K562 (cell line): ENCODE measurements around the gene MRM2. TPM values are rescaled to one million over a fixed set of nuclear protein-coding genes. Genes with fewer than 3 reads are reported as not detected.

ENCODE experiments used
- CHAMP1 ChIP-seq: fragments of 450-650 bp; IDR thresholded peaks from 2 replicates; pipeline ENCODE4 v1.6.1; 2016; ENCODE audit warnings: mild to moderate bottlenecking
- CTCF ChIP-seq, 3 experiments: IDR thresholded peaks in 2 of 3; conservative IDR thresholded peaks in 1 of 3; 2 replicates each; pipeline ENCODE4 v1.5.1; 2011 to 2012; ENCODE audit warnings: low read length in 3 of 3, mild to moderate bottlenecking in 3 of 3, control low read depth in 2 of 3, improper control_type of control experiment in 1 of 3, inconsistent platforms in 1 of 3, low read depth in 1 of 3, mixed read lengths in 1 of 3, moderate library complexity in 1 of 3; ENCODE audit not compliant: insufficient read depth in 2 of 3
- ETS1 ChIP-seq: conservative IDR thresholded peaks from 2 replicates; pipeline ENCODE4 v1.6.1; 2011; ENCODE audit warnings: low read depth, mild to moderate bottlenecking, low read length; ENCODE audit not compliant: control insufficient read depth
- FOXO4 ChIP-seq: fragments of 450-650 bp; formaldehyde crosslinking; IDR thresholded peaks from 2 replicates; pipeline ENCODE4 v1.4.0; 2020; ENCODE audit warnings: mild to moderate bottlenecking, moderate library complexity
- JUND ChIP-seq, 2 experiments: IDR thresholded peaks; 2 replicates in 1 of 2; 3 replicates in 1 of 2; pipeline ENCODE4 v1.6.1; 2011; ENCODE audit warnings: borderline replicate concordance in 2 of 2, low read depth in 2 of 2, low read length in 2 of 2, improper control_type of control experiment in 1 of 2, missing biosample characterization in 1 of 2, missing genetic modification characterization in 1 of 2, missing genetic modification reagents in 1 of 2
- MBD2 ChIP-seq: sonication (generic); IDR thresholded peaks from 2 replicates; pipeline ENCODE4 v1.6.1; 2016; ENCODE audit warnings: low read depth, borderline replicate concordance
- NFIC ChIP-seq: fragments of 450-650 bp; IDR thresholded peaks from 2 replicates; pipeline ENCODE4 v1.6.1; 2017; ENCODE audit warnings: mild to moderate bottlenecking, inconsistent platforms
- NFXL1 ChIP-seq: fragments of 450-650 bp; formaldehyde crosslinking; IDR thresholded peaks from 2 replicates; pipeline ENCODE4 v1.4.0; 2021; ENCODE audit warnings: mild to moderate bottlenecking
- NR2C1 ChIP-seq, 2 experiments: fragments of 450-650 bp; IDR thresholded peaks; 2 replicates each; pipeline ENCODE4 v1.6.1; 2017; ENCODE audit warnings: mild to moderate bottlenecking in 2 of 2, antibody characterized with exemption in 1 of 2, inconsistent platforms in 1 of 2, missing compliant biosample characterization in 1 of 2, missing genetic modification characterization in 1 of 2
- RCOR1 ChIP-seq, 2 experiments: IDR thresholded peaks; 2 replicates each; pipeline ENCODE4 v1.6.1; 2012; ENCODE audit warnings: low read depth in 2 of 2, low read length in 2 of 2, borderline replicate concordance in 1 of 2, improper control_type of control experiment in 1 of 2
- SMAD1 ChIP-seq: fragments of 150-350 bp; IDR thresholded peaks from 2 replicates; pipeline ENCODE4 v1.6.1; 2014; ENCODE audit warnings: low read length, low read depth; ENCODE audit not compliant: partially characterized antibody
- SOX6 ChIP-seq: fragments of 450-650 bp; IDR thresholded peaks from 2 replicates; pipeline ENCODE4 v1.6.1; 2014; ENCODE audit warnings: mild to moderate bottlenecking
- THRA ChIP-seq: fragments of 450-650 bp; IDR thresholded peaks from 2 replicates; pipeline ENCODE4 v1.6.1; 2017; ENCODE audit warnings: mild to moderate bottlenecking, moderate library complexity
- ZNF12 ChIP-seq: sonication (generic); formaldehyde crosslinking; IDR thresholded peaks from 2 replicates; pipeline ENCODE4 v1.4.0; 2020; ENCODE audit warnings: mild to moderate bottlenecking, missing genetic modification reagents
- ZNF143 ChIP-seq: sonication (generic); formaldehyde crosslinking; IDR thresholded peaks from 2 replicates; pipeline ENCODE4 v1.9.0; 2022; ENCODE audit warnings: mild to moderate bottlenecking, missing genetic modification reagents
- ZNF444 ChIP-seq: fragments of 250-450 bp; sonication (Bioruptor Pico); IDR thresholded peaks from 2 replicates; pipeline ENCODE4 v1.4.0; 2020; ENCODE audit warnings: mild to moderate bottlenecking, moderate library complexity
- ZNF586 ChIP-seq: fragments of 450-650 bp; formaldehyde crosslinking; conservative IDR thresholded peaks from 2 replicates; pipeline ENCODE4 v1.4.0; 2020; ENCODE audit warnings: mild to moderate bottlenecking, moderate library complexity
- polyA plus RNA-seq, 8 experiments: library from polyadenylated mRNA; depleted of rRNA in 4 of 8; stranded (reverse) in 5 of 8; unstranded in 3 of 8; fragments of >200 nt; fragmentation: Nextera tagmentation in 2 of 8; fragmentation: Illumina TruSeq in 1 of 8; extraction: Ambion mirVana in 2 of 8; extraction: Trizol in 1 of 8; gene quantifications; 2 replicates each; pipeline versions ENCODE4 v1.2.1 to v1.2.3, GENCODE V29; 2011 to 2014; ENCODE audit warnings: inconsistent platforms in 1 of 8, missing spikeins in 1 of 8
- total RNA-seq, 7 experiments: library from RNA; depleted of rRNA in 6 of 7; stranded (reverse); fragments of >200 nt in 6 of 7; fragmentation: Illumina TruSeq in 2 of 7; extraction: Trizol in 2 of 7; gene quantifications; 2 replicates each; pipeline versions ENCODE4 v1.2.1 to v1.2.3, GENCODE V29; 2011 to 2021; ENCODE audit warnings: low replicate concordance in 1 of 7

The MRM2 gene
- total and polyA plus RNA-seq, 9 of the 15 experiments (the other 6 are each of a cell fraction or from before 2014, with no cell fraction given): 32.4 to 116 (median 50.5) TPM

- TF ChIP-seq ETS1: 0 out of 2 replicates have a peak, but pooled peaks have one; percentile 45
- no peak for TF ChIP-seq ZNF12 (CRISPR knock-in tag)
- TF ChIP-seq CHAMP1: no peak
- TF ChIP-seq SMAD1: no peak
- no peak for TF ChIP-seq NR2C1 (IDR thresholded peaks at IDR 0.05)
- TF ChIP-seq NR2C1 (tag; IDR thresholded peaks at IDR 0.05): no peak
- TF ChIP-seq ZNF444: no peak
- TF ChIP-seq MBD2: no peak
- TF ChIP-seq CTCF (IDR thresholded peaks at IDR 0.05 in 2 of 3, conservative IDR thresholded peaks at IDR 0.05 in 1 of 3; ENCODE audit: insufficient read depth in 2 of 3, low read depth in 1 of 3, low read length in 3 of 3): 0 out of 6 replicates have a peak, but pooled peaks of 1 of the 3 experiments have one; percentile 6
- TF ChIP-seq THRA: no peak
- no peak for TF ChIP-seq NFXL1 (CRISPR knock-in tag)
- peak in 1 of 2 experiments; percentile 54; a peak in 1 of 4 replicates for TF ChIP-seq RCOR1 (IDR thresholded peaks at IDR 0.05; ENCODE audit: borderline replicate concordance in 1 of 2, low read depth in 2 of 2, low read length in 2 of 2)
- TF ChIP-seq ZNF143 (CRISPR knock-in tag): peak; percentile 39; the same call in 1 of the 2 replicates
- no peak for TF ChIP-seq NFIC
- TF ChIP-seq SOX6: no peak
- TF ChIP-seq ZNF586: no peak
- no peak for TF ChIP-seq JUND (IDR thresholded peaks at IDR 0.05; ENCODE audit: borderline replicate concordance, low read depth, low read length)
- 0 out of 3 replicates have a peak, but pooled peaks have one; percentile 8 for TF ChIP-seq JUND (tag; IDR thresholded peaks at IDR 0.05; ENCODE audit: borderline replicate concordance, low read depth, low read length)
- TF ChIP-seq FOXO4: no peak
These were observed 780 bp upstream of the MRM2 start (continued) for GRCh38 chr7:2242541-2243429.
